Uterus (tissue), 2 donors: ENCODE data around the gene C17orf100.

Source experiments
- CTCF ChIP-seq, 4 experiments: fragments of 200-600 bp in 2 of 4; fragments of 450-650 bp in 2 of 4; sonication (generic) in 2 of 4; IDR thresholded peaks; one replicate each; pipeline ENCODE4 v1.5.1; 2016 to 2019; ENCODE audit warnings: antibody characterized with exemption in 4 of 4, mild to moderate bottlenecking in 2 of 4, moderate library complexity in 1 of 4
- POLR2A ChIP-seq, 2 donors: fragments of 450-650 bp; IDR thresholded peaks; one replicate each; pipeline ENCODE4 v1.6.1; 2016; ENCODE audit warnings: antibody characterized with exemption in 2 of 2, mild to moderate bottlenecking in 1 of 2, moderate library complexity in 1 of 2

DNA sequence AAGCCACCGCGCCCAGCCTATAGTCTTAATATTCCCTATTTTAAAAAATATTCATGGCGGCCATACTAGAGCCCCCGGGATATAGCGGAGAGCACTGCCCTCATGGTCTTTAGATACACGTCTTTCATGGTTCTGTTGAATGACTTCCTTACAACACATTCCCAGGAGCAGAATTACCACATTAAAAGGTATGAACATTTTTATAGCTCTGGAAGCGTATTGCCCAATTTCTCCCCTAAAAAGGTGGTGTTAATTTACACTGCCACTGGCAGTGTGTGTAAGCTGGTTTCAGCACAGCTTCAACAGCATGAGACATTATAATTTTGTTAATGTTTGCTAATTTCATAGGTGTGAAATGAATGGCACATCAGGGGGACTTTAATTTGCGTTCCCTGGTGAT is 19.0 kb downstream of the C17orf100 start:
- no peak for TF ChIP-seq POLR2A (IDR thresholded peaks at IDR 0.05)
- no peak for TF ChIP-seq CTCF (IDR thresholded peaks at IDR 0.05)
